Hepatocyte (in vitro differentiated cells): ENCODE measurements around the gene TRIM9. TPM values are rescaled to one million over a fixed set of nuclear protein-coding genes. Genes with fewer than 3 reads are reported as not detected.
A peak's percentile ranks its signal among the peaks of the same experiment; 100 is the strongest.

Experiments
- DNase-seq: peaks from one replicate; pipeline ENCODE4 v3.0.0-alpha.2; 2016; ENCODE audit warnings: low spot score
- H2AFZ ChIP-seq: fragments of 200-600 bp; sonication (generic); 2 replicates; pipeline ENCODE4 v1.6.0; 2016; ENCODE audit warnings: antibody characterized with exemption, mild to moderate bottlenecking
- H3K27ac ChIP-seq: fragments of 200-600 bp; sonication (generic); 2 replicates; pipeline ENCODE4 v1.5.1; 2016; ENCODE audit warnings: mild to moderate bottlenecking
- H3K27me3 ChIP-seq: fragments of 200-600 bp; sonication (generic); 2 replicates; pipeline ENCODE4 v1.6.1; 2016
- H3K36me3 ChIP-seq: fragments of 200-600 bp; sonication (generic); replicated peaks from 2 replicates; pipeline ENCODE4 v1.5.1; 2016; ENCODE audit warnings: low read depth; ENCODE audit not compliant: insufficient read depth
- H3K4me1 ChIP-seq: fragments of 200-600 bp; sonication (generic); 2 replicates; pipeline ENCODE4 v1.5.1; 2016; ENCODE audit warnings: mild to moderate bottlenecking, moderate library complexity; ENCODE audit not compliant: insufficient read depth
- H3K4me2 ChIP-seq: fragments of 200-600 bp; sonication (generic); 2 replicates; pipeline ENCODE4 v1.6.0; 2016
- H3K4me3 ChIP-seq: fragments of 200-600 bp; sonication (generic); 2 replicates; pipeline ENCODE4 v1.5.1; 2016; ENCODE audit warnings: mild to moderate bottlenecking
- H3K79me2 ChIP-seq: fragments of 200-600 bp; sonication (generic); 2 replicates; pipeline ENCODE4 v1.6.0; 2017; ENCODE audit warnings: mild to moderate bottlenecking
- H3K9me2 ChIP-seq: fragments of 200-600 bp; sonication (generic); replicated peaks from 2 replicates; pipeline ENCODE4 v1.6.0; 2017; ENCODE audit warnings: mild to moderate bottlenecking; ENCODE audit not compliant: insufficient read depth
- H3K9me3 ChIP-seq: fragments of 200-600 bp; sonication (generic); 2 replicates; pipeline ENCODE4 v1.5.1; 2016; ENCODE audit warnings: low read depth, mild to moderate bottlenecking
- H4K20me1 ChIP-seq: fragments of 200-600 bp; sonication (generic); 2 replicates; pipeline ENCODE4 v1.6.0; 2016; ENCODE audit warnings: mild to moderate bottlenecking; ENCODE audit not compliant: insufficient read depth, poor library complexity, severe bottlenecking
- EZH2 ChIP-seq: fragments of 200-600 bp; sonication (generic); IDR thresholded peaks from 2 replicates; pipeline ENCODE4 v1.6.1; 2016; ENCODE audit warnings: antibody characterized with exemption, mild to moderate bottlenecking, borderline replicate concordance
- EZH2phosphoT487 ChIP-seq: fragments of 200-600 bp; sonication (generic); IDR thresholded peaks from one replicate; pipeline ENCODE4 v1.6.1; 2018; ENCODE audit warnings: antibody characterized with exemption, mild to moderate bottlenecking, low read depth, moderate library complexity; ENCODE audit not compliant: unreplicated experiment, severe bottlenecking
- WGBS: methylation state at CpG from one replicate; pipeline ENCODE4 v1.1.6; 2016; ENCODE audit warnings: low lambda C conversion rate; ENCODE audit errors: missing lambda C conversion rate; 5-methylcytosine and 5-hydroxymethylcytosine counted together
- polyA plus RNA-seq: library from polyadenylated mRNA; unstranded; fragments of >200 nt; fragmentation: Nextera tagmentation; extraction: Ambion mirVana; gene quantifications from 2 replicates; pipeline ENCODE4 v1.2.1, GENCODE V29; 2016
- total RNA-seq: library from RNA; depleted of rRNA; stranded (reverse); fragments of >200 nt; gene quantifications from 2 replicates; pipeline ENCODE4 v1.2.3, GENCODE V29; 2014
- TF ChIP-seq, protein P1 (sequence below): fragments of 200-600 bp; sonication (generic); IDR thresholded peaks from 2 replicates; pipeline ENCODE4 v1.5.1; 2016; ENCODE audit warnings: antibody characterized with exemption, mild to moderate bottlenecking; ENCODE audit not compliant: poor library complexity

TRIM9 gene
- total and polyA plus RNA-seq, 2 experiments from 2014 or later, result 0.10 to 0.94 TPM

- no peaks in the 10 kb centered on the region for H3K79me2 ChIP-seq
- DNase-seq, result peak; percentile 22
- no peaks in the 10 kb centered on the region for H3K36me3 ChIP-seq
- TF ChIP-seq, protein P1, sequence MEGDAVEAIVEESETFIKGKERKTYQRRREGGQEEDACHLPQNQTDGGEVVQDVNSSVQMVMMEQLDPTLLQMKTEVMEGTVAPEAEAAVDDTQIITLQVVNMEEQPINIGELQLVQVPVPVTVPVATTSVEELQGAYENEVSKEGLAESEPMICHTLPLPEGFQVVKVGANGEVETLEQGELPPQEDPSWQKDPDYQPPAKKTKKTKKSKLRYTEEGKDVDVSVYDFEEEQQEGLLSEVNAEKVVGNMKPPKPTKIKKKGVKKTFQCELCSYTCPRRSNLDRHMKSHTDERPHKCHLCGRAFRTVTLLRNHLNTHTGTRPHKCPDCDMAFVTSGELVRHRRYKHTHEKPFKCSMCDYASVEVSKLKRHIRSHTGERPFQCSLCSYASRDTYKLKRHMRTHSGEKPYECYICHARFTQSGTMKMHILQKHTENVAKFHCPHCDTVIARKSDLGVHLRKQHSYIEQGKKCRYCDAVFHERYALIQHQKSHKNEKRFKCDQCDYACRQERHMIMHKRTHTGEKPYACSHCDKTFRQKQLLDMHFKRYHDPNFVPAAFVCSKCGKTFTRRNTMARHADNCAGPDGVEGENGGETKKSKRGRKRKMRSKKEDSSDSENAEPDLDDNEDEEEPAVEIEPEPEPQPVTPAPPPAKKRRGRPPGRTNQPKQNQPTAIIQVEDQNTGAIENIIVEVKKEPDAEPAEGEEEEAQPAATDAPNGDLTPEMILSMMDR, result no peak
- no peak for TF ChIP-seq EZH2
- TF ChIP-seq EZH2phosphoT487, result no peak
- no peaks in the 10 kb centered on the region for H4K20me1 ChIP-seq
- H3K27me3 ChIP-seq, result no peaks in the 10 kb centered on the region
- H3K4me3 ChIP-seq, result no peak overlapping the region
- no peaks in the 10 kb centered on the region for H3K9me3 ChIP-seq
- H3K27ac ChIP-seq, result peak overlapping the region; percentile 67
- H2AFZ ChIP-seq, result no peak overlapping the region
- no peak overlapping the region for H3K4me2 ChIP-seq
- no peaks in the 10 kb centered on the region for H3K9me2 ChIP-seq
- no peaks in the 10 kb centered on the region for H3K4me1 ChIP-seq
- 91% methylated on average over 6 of the region's 6 CpGs for WGBS
Observed at GRCh38 chr14:51139121-51139681, 44.3 kb upstream of the TRIM9 start.

DNA sequence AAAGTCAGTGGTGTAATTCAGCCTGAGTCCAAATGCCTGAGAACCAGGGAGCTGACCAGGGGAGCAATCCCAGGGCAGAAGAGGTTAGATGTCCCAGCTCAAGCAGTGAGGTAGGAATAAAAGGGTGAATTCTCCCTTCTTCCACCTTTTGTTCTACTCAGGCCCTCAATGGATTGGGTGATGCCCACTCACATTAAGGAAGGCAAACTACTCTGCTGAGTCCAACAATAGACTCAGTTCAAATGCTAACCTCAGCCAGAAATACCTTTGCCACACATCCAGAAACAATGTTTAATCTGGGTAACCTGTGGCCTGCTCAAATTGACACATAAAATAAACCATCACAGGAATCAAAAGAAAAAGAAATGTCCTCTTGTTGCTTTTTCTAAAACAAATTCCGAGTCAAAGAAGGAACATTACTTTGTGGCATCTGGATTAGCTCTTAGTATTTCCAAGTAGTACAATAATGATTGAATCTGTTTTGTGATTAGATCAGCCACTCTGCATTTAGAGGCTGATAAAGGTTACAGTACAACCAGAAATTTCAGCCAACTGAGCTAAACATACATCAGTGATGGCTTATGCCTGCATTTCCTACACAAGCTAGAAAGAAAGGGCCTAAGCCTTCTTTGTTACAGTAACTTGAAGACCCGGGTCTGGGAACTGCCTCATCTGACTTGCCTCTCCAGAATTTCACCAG, 43.6 kb upstream of the TRIM9 start:
- no peak overlapping the region for H3K4me2 ChIP-seq
- H3K79me2 ChIP-seq, result no peaks in the 10 kb centered on the region
- H2AFZ ChIP-seq, result no peak overlapping the region
- peak overlapping the region; percentile 67 for H3K27ac ChIP-seq
- H3K9me2 ChIP-seq, result no peaks in the 10 kb centered on the region
- H3K4me1 ChIP-seq, result no peaks in the 10 kb centered on the region
- TF ChIP-seq EZH2phosphoT487 (no peak), EZH2 (no peak)
- TF ChIP-seq, protein P1, result no peak
- DNase-seq, result no peak
- no peaks in the 10 kb centered on the region for H3K9me3 ChIP-seq
- H3K4me3 ChIP-seq, result no peak overlapping the region
- H3K27me3 ChIP-seq, result no peaks in the 10 kb centered on the region
- no peaks in the 10 kb centered on the region for H3K36me3 ChIP-seq
- H4K20me1 ChIP-seq, result no peaks in the 10 kb centered on the region
- 84% methylated on average over 2 of the region's 2 CpGs for WGBS

DNA sequence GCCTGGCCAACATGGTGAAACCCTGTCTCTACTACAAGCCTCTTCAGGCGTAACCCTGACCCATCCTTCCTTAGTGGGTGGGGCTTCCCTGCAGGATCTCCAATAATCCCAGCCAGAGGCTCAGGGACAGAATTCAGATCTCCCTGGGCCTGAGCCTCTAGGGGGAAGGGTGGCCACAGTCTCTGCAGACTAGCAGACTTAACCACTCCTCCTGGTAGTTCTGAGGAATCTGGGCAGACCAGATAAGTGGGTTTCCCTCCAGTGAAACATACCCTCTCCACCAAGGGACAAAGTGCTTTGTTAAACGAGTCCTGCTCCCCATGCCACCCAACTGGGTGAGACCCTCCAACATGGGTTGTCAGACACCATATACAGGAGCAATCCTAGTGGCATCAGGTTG, 36.6 kb upstream of the TRIM9 start:
- Histone ChIP-seq H3K9me2 (no peaks in the 10 kb centered on the region), H2AFZ (no peak overlapping the region), H4K20me1 (no peaks in the 10 kb centered on the region), H3K4me3 (no peak overlapping the region), H3K4me2 (no peak overlapping the region), H3K36me3 (no peaks in the 10 kb centered on the region), H3K27ac (no peak overlapping the region), H3K9me3 (no peaks in the 10 kb centered on the region), H3K79me2 (no peaks in the 10 kb centered on the region), H3K27me3 (no peaks in the 10 kb centered on the region), H3K4me1 (no peaks in the 10 kb centered on the region)
- no peak for TF ChIP-seq EZH2
- no peak for TF ChIP-seq EZH2phosphoT487
- TF ChIP-seq, protein P1, result no peak
- DNase-seq, result no peak
- 80% methylated on average over 2 of the region's 2 CpGs for WGBS
